Brain microvascular endothelial cell (primary cell): Measurements from ENCODE around the gene GRK1.

Source experiments
- DNase-seq: peaks from one replicate; pipeline ENCODE4 v3.0.0-alpha.2; 2020
- H3K27ac ChIP-seq: fragments of 250-450 bp; sonication (Bioruptor Pico); 2 replicates; pipeline ENCODE4 v1.5.1; 2020; ENCODE audit warnings: mild to moderate bottlenecking, moderate library complexity
- H3K27me3 ChIP-seq: fragments of 250-450 bp; sonication (Bioruptor Pico); replicated peaks from 2 replicates; pipeline ENCODE4 v1.5.1; 2020; ENCODE audit warnings: mild to moderate bottlenecking
- H3K36me3 ChIP-seq: fragments of 250-450 bp; sonication (Bioruptor Pico); replicated peaks from 2 replicates; pipeline ENCODE4 v1.5.1; 2020; ENCODE audit warnings: mild to moderate bottlenecking
- H3K4me3 ChIP-seq: 2 replicates; pipeline ENCODE4 v1.5.1; 2011; ENCODE audit warnings: low read depth, mild to moderate bottlenecking, control low read depth, low read length, moderate library complexity
- CTCF ChIP-seq: IDR thresholded peaks from 2 replicates; pipeline ENCODE4 v1.5.1; 2011; ENCODE audit warnings: low read depth, mild to moderate bottlenecking, moderate library complexity, low read length, control low read depth, inconsistent platforms; ENCODE audit errors: missing control alignments
- in situ Hi-C: cut with HindIII; loops from 2 replicates; pipeline ENCODE4 v1.10.0; 2017; ENCODE audit warnings: low sequenced_read_pairs, low pct_ligation_motif_present

The GRK1 gene

DNA sequence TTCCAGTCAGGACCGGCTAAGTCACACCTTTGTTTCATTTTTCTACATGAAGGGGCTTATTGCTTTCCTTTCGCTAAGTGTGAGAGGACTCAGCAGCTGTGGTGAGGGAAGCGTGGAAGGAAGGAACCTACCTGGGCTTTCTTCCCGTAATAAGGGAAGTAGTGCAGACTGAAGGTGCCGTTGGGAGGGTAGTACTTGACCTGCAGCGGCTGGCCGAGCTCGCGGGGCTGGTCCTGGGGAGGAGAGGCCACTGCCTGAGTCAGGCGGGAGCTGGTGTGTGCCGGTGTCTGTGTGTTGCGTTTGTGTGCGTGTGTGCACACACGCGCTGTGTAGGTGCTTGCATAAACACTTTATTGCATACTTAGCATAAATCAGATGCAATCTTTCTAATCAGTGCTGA, 16.7 kb upstream of the GRK1 start:
- Histone ChIP-seq H3K36me3 (no peaks in the 10 kb centered on the region), H3K27me3 (no peaks in the 10 kb centered on the region), H3K27ac (no peak overlapping the region), H3K4me3 (no peak overlapping the region)
- no peak for TF ChIP-seq CTCF
- DNase-seq, result no peak
- in situ Hi-C loops, result no loop called here

- TF ChIP-seq CTCF, result no peak
- H3K36me3 ChIP-seq, result no peaks in the 10 kb centered on the region
- H3K27ac ChIP-seq, result no peak overlapping the region
- no peaks in the 10 kb centered on the region for H3K27me3 ChIP-seq
- in situ Hi-C loops, result no loop called here
- no peak for DNase-seq
- no peak overlapping the region for H3K4me3 ChIP-seq
Measured at GRCh38 chr13:113650731-113651148, 16.3 kb upstream of the GRK1 start.

- in situ Hi-C loops, result no loop called here
- Histone ChIP-seq H3K36me3 (no peaks in the 10 kb centered on the region), H3K27ac (no peak overlapping the region), H3K27me3 (no peaks in the 10 kb centered on the region), H3K4me3 (no peak overlapping the region)
- DNase-seq, result no peak
- no peak for TF ChIP-seq CTCF
Measured at GRCh38 chr13:113651511-113652403, 15.3 kb upstream of the GRK1 start.

DNA sequence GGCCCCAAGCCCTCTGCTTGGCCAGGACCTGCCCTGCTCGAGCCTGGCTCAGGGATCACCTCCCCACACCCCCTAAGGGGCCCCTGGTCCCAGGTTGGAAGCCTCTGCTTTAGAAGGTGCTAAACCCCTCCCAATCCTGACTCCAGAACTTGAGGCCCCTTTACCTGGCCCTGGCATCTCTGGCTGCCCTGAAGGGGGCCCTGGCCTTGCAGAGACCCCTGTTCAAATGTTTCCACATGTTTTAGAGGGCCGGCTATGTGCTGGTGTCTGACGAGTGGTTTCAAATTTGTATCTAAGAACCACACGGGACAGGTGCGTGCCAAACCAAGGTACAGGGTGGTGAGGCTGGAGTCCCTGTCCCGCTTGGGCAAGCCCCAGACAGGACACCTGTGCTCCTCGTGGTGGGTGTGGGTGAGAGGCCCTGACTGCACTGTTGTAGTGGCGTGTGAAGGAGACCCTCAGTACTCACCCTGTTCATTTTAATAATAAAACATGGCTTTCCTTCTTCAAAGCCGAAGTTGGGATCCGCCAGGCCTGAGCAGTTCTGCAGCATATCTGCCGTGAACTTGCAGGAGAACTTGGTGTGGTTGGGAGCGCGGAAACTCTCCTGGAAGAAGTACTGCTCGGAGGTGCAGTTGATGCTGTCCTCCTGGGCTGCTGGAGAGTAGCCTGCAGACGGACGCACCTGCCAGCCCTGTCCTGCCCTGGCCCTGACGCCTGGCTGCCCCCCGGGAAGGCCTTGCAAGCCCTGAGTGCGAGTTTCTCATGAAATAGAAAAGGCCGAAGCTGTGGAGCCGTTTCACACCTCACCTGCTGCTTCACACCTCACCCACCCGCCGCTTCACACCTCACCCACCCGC, 14.4 kb upstream of the GRK1 start:
- Histone ChIP-seq H3K27me3 (no peaks in the 10 kb centered on the region), H3K27ac (no peak overlapping the region), H3K36me3 (no peaks in the 10 kb centered on the region), H3K4me3 (no peak overlapping the region)
- no peak for DNase-seq
- TF ChIP-seq CTCF, result no peak
- in situ Hi-C loops, result no loop called here

GRCh38 chr13:113653264-113654174, 13.5 kb upstream of the GRK1 start:
- in situ Hi-C loops, result no loop called here
- no peak overlapping the region for H3K27ac ChIP-seq
- DNase-seq, result no peak
- no peaks in the 10 kb centered on the region for H3K36me3 ChIP-seq
- TF ChIP-seq CTCF, result no peak
- H3K27me3 ChIP-seq, result no peaks in the 10 kb centered on the region
- no peak overlapping the region for H3K4me3 ChIP-seq
